GM23338 (cell line): ENCODE measurements around the gene MAP7D1. TPM values are rescaled to one million over a fixed set of nuclear protein-coding genes. Genes with fewer than 3 reads are reported as not detected.

Experiments
- ATAC-seq: fragments of 200-7000 bp; cut with Tn5 transposase; 3 replicates; pipeline ENCODE4 v1.9.1; 2020
- DNase-seq: peaks from one replicate; pipeline ENCODE4 v3.0.0-alpha.2; 2015; ENCODE audit warnings: low spot score
- H2AFZ ChIP-seq: fragments of 200-600 bp; sonication (generic); 2 replicates; pipeline ENCODE4 v1.8.0; 2016; ENCODE audit warnings: antibody characterized with exemption, mild to moderate bottlenecking, moderate library complexity
- H3F3A ChIP-seq: fragments of 200-600 bp; sonication (generic); replicated peaks from 2 replicates; pipeline ENCODE4 v1.8.0; 2017; ENCODE audit warnings: antibody characterized with exemption, mixed run types, low read depth
- H3K27ac ChIP-seq: fragments of 200-600 bp; sonication (generic); 2 replicates; pipeline ENCODE4 v1.6.1; 2016; ENCODE audit warnings: low read depth
- H3K27me3 ChIP-seq: fragments of 200-600 bp; sonication (generic); 2 replicates; pipeline ENCODE4 v1.8.0; 2016; ENCODE audit warnings: mild to moderate bottlenecking, mixed run types, moderate library complexity; ENCODE audit not compliant: insufficient read depth
- H3K36me3 ChIP-seq: fragments of 200-600 bp; sonication (generic); 2 replicates; pipeline ENCODE4 v1.8.0; 2016; ENCODE audit warnings: mild to moderate bottlenecking; ENCODE audit not compliant: insufficient read depth
- H3K4me1 ChIP-seq: fragments of 200-600 bp; sonication (generic); 2 replicates; pipeline ENCODE4 v1.8.0; 2016; ENCODE audit warnings: mild to moderate bottlenecking, moderate library complexity; ENCODE audit not compliant: insufficient read depth
- H3K4me2 ChIP-seq: fragments of 200-600 bp; sonication (generic); 2 replicates; pipeline ENCODE4 v1.7.1; 2017; ENCODE audit warnings: mixed run types
- H3K4me3 ChIP-seq: fragments of 200-600 bp; sonication (generic); 2 replicates; pipeline ENCODE4 v1.6.1; 2016; ENCODE audit warnings: mixed run types
- H3K79me2 ChIP-seq: fragments of 200-600 bp; sonication (generic); replicated peaks from 2 replicates; pipeline ENCODE4 v1.8.0; 2017; ENCODE audit warnings: mild to moderate bottlenecking; ENCODE audit not compliant: insufficient read depth
- H3K9me2 ChIP-seq: fragments of 200-600 bp; sonication (generic); 2 replicates; pipeline ENCODE4 v1.8.0; 2017; ENCODE audit not compliant: insufficient read depth
- H4K20me1 ChIP-seq: fragments of 200-600 bp; sonication (generic); replicated peaks from 2 replicates; pipeline ENCODE4 v1.8.0; 2017; ENCODE audit warnings: mild to moderate bottlenecking; ENCODE audit not compliant: insufficient read depth
- H3K27ac Mint-ChIP-seq: 2 replicates; pipeline ENCODE4 v1.8.0; 2020; ENCODE audit warnings: inconsistent platforms, mild to moderate bottlenecking, moderate library complexity, mixed read lengths
- H3K27me3 Mint-ChIP-seq: 3 replicates; pipeline ENCODE4 v1.8.0; 2022; ENCODE audit warnings: low read depth, mild to moderate bottlenecking, moderate library complexity, mixed read lengths, inconsistent platforms; ENCODE audit not compliant: insufficient read depth, poor library complexity
- H3K36me3 Mint-ChIP-seq: 3 replicates; pipeline ENCODE4 v1.8.0; 2021; ENCODE audit warnings: low read depth, mild to moderate bottlenecking, inconsistent platforms, moderate library complexity, mixed read lengths
- H3K4me1 Mint-ChIP-seq: 3 replicates; pipeline ENCODE4 v1.8.0; 2020; ENCODE audit warnings: mild to moderate bottlenecking, inconsistent platforms, mixed read lengths
- H3K4me3 Mint-ChIP-seq: 3 replicates; pipeline ENCODE4 v1.8.0; 2021; ENCODE audit warnings: moderate library complexity, mild to moderate bottlenecking, inconsistent platforms, mixed read lengths
- H3K9me3 Mint-ChIP-seq: 3 replicates; pipeline ENCODE4 v1.8.0; 2020; ENCODE audit warnings: moderate library complexity, mild to moderate bottlenecking, inconsistent platforms, mixed read lengths
- CREB1 ChIP-seq: fragments of 250-450 bp; sonication (Bioruptor Pico); IDR thresholded peaks from 2 replicates; pipeline ENCODE4 v1.5.0; 2020; ENCODE audit warnings: low read depth, mild to moderate bottlenecking, moderate library complexity
- EZH2 ChIP-seq: fragments of 200-600 bp; sonication (generic); IDR thresholded peaks from one replicate; pipeline ENCODE4 v1.8.0; 2017; ENCODE audit warnings: antibody characterized with exemption, mild to moderate bottlenecking, low read depth; ENCODE audit not compliant: unreplicated experiment
- NANOG ChIP-seq: IDR thresholded peaks from 2 replicates; pipeline ENCODE4 v1.6.1; 2016; ENCODE audit warnings: antibody characterized with exemption, borderline replicate concordance
- POLR2AphosphoS5 ChIP-seq: IDR thresholded peaks from 2 replicates; pipeline ENCODE4 v1.6.1; 2016; ENCODE audit warnings: antibody characterized with exemption, low read depth
- ZNF114 ChIP-seq: fragments of 250-450 bp; sonication (Bioruptor Pico); IDR thresholded peaks from 2 replicates; pipeline ENCODE4 v1.5.0; 2020; ENCODE audit warnings: mild to moderate bottlenecking, moderate library complexity
- polyA plus RNA-seq: library from polyadenylated mRNA; unstranded; fragments of >200 nt; fragmentation: Nextera tagmentation; extraction: Ambion mirVana; gene quantifications from 2 replicates; pipeline ENCODE4 v1.2.1, GENCODE V29; 2016
- total RNA-seq: library from RNA; depleted of rRNA; stranded (reverse); fragments of >200 nt; shearing (Covaris generic); gene quantifications from 2 replicates; pipeline ENCODE4 v1.2.3, GENCODE V29; 2014
- TF ChIP-seq, protein P1 (sequence below): IDR thresholded peaks from 2 replicates; pipeline ENCODE4 v1.6.1; 2016; ENCODE audit warnings: antibody characterized with exemption
- TF ChIP-seq, protein P2 (sequence below): fragments of 250-450 bp; sonication (Bioruptor Pico); IDR thresholded peaks from 2 replicates; pipeline ENCODE4 v1.5.0; 2020; ENCODE audit warnings: mild to moderate bottlenecking, moderate library complexity
- TF ChIP-seq, protein P3 (sequence below), 2 experiments: fragments of 200-600 bp in 1 of 2; sonication (generic) in 1 of 2; conservative IDR thresholded peaks; 2 replicates each; pipeline versions ENCODE4 v1.5.1 to v1.6.1; 2016 to 2017; ENCODE audit warnings: antibody characterized with exemption in 2 of 2, low read depth in 2 of 2, mild to moderate bottlenecking in 2 of 2, moderate library complexity in 1 of 2
- TF ChIP-seq, protein P4 (sequence below): IDR thresholded peaks from one replicate; pipeline ENCODE4 v1.6.1; 2018; ENCODE audit warnings: antibody characterized with exemption; ENCODE audit not compliant: unreplicated experiment

MAP7D1 gene
- total and polyA plus RNA-seq, 2 experiments from 2014 or later, result 13.8 to 59.8 TPM

DNA sequence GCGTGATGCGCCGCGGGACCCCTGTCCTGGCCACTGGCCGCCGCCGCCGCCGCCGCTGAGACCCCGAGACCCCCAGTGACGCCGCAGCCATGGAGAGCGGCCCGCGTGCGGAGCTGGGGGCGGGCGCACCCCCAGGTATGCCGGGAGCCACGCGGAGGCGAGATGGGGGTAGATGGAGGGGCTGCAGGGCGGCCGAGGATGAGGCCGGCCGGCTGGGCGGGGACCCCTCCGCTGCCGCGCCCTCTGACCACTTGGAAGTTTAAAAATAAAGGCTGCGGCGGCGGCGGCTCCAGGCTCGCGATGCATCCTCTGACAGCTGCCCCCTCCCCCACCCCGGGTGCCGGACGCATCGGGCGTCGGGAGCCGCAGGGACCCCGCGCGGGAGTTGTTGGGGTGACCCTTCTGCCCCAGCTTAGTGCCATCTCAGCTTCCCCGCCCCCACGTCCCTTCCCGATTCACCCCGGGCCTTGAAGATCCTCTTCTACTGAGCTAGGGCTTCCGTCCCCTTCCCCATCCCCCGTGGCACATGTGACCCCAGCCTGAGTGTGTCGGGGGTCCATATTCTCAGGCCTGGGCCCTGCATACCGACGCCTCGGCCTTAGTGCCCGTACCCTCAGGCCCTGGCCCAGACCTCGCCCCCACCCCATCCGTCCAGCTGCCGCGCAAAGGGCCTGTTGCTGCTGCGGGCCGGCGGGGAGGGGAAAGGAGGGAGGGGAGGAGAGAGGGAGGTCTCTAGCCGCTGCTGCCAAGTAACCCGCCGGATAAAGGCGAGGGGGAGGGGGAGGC lies 562 bp downstream of the MAP7D1 start:
- peak; percentile 38 for ATAC-seq
- H3K36me3 Mint-ChIP-seq, result peaks cover 8% of the 10 kb centered on the region
- peak overlapping the region; percentile 78; the same call in 1 of the 2 replicates for H2AFZ ChIP-seq
- TF ChIP-seq, protein P1, sequence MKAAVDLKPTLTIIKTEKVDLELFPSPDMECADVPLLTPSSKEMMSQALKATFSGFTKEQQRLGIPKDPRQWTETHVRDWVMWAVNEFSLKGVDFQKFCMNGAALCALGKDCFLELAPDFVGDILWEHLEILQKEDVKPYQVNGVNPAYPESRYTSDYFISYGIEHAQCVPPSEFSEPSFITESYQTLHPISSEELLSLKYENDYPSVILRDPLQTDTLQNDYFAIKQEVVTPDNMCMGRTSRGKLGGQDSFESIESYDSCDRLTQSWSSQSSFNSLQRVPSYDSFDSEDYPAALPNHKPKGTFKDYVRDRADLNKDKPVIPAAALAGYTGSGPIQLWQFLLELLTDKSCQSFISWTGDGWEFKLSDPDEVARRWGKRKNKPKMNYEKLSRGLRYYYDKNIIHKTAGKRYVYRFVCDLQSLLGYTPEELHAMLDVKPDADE, result no peak
- peak; percentile 50 for TF ChIP-seq POLR2AphosphoS5
- TF ChIP-seq EZH2, result no peak
- no peak for TF ChIP-seq NANOG
- TF ChIP-seq, protein P2, sequence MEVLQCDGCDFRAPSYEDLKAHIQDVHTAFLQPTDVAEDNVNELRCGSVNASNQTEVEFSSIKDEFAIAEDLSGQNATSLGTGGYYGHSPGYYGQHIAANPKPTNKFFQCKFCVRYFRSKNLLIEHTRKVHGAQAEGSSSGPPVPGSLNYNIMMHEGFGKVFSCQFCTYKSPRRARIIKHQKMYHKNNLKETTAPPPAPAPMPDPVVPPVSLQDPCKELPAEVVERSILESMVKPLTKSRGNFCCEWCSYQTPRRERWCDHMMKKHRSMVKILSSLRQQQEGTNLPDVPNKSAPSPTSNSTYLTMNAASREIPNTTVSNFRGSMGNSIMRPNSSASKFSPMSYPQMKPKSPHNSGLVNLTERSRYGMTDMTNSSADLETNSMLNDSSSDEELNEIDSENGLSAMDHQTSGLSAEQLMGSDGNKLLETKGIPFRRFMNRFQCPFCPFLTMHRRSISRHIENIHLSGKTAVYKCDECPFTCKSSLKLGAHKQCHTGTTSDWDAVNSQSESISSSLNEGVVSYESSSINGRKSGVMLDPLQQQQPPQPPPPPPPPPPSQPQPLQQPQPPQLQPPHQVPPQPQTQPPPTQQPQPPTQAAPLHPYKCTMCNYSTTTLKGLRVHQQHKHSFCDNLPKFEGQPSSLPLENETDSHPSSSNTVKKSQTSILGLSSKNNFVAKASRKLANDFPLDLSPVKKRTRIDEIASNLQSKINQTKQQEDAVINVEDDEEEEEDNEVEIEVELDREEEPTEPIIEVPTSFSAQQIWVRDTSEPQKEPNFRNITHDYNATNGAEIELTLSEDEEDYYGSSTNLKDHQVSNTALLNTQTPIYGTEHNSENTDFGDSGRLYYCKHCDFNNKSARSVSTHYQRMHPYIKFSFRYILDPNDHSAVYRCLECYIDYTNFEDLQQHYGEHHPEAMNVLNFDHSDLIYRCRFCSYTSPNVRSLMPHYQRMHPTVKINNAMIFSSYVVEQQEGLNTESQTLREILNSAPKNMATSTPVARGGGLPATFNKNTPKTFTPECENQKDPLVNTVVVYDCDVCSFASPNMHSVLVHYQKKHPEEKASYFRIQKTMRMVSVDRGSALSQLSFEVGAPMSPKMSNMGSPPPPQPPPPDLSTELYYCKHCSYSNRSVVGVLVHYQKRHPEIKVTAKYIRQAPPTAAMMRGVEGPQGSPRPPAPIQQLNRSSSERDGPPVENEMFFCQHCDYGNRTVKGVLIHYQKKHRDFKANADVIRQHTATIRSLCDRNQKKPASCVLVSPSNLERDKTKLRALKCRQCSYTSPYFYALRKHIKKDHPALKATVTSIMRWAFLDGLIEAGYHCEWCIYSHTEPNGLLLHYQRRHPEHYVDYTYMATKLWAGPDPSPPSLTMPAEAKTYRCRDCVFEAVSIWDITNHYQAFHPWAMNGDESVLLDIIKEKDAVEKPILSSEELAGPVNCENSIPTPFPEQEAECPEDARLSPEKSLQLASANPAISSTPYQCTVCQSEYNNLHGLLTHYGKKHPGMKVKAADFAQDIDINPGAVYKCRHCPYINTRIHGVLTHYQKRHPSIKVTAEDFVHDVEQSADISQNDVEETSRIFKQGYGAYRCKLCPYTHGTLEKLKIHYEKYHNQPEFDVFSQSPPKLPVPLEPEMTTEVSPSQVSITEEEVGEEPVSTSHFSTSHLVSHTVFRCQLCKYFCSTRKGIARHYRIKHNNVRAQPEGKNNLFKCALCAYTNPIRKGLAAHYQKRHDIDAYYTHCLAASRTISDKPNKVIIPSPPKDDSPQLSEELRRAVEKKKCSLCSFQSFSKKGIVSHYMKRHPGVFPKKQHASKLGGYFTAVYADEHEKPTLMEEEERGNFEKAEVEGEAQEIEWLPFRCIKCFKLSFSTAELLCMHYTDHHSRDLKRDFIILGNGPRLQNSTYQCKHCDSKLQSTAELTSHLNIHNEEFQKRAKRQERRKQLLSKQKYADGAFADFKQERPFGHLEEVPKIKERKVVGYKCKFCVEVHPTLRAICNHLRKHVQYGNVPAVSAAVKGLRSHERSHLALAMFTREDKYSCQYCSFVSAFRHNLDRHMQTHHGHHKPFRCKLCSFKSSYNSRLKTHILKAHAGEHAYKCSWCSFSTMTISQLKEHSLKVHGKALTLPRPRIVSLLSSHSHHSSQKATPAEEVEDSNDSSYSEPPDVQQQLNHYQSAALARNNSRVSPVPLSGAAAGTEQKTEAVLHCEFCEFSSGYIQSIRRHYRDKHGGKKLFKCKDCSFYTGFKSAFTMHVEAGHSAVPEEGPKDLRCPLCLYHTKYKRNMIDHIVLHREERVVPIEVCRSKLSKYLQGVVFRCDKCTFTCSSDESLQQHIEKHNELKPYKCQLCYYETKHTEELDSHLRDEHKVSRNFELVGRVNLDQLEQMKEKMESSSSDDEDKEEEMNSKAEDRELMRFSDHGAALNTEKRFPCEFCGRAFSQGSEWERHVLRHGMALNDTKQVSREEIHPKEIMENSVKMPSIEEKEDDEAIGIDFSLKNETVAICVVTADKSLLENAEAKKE (CRISPR knock-in tag), result no peak
- no peak for TF ChIP-seq ZNF114 (CRISPR knock-in tag)
- TF ChIP-seq, protein P3, sequence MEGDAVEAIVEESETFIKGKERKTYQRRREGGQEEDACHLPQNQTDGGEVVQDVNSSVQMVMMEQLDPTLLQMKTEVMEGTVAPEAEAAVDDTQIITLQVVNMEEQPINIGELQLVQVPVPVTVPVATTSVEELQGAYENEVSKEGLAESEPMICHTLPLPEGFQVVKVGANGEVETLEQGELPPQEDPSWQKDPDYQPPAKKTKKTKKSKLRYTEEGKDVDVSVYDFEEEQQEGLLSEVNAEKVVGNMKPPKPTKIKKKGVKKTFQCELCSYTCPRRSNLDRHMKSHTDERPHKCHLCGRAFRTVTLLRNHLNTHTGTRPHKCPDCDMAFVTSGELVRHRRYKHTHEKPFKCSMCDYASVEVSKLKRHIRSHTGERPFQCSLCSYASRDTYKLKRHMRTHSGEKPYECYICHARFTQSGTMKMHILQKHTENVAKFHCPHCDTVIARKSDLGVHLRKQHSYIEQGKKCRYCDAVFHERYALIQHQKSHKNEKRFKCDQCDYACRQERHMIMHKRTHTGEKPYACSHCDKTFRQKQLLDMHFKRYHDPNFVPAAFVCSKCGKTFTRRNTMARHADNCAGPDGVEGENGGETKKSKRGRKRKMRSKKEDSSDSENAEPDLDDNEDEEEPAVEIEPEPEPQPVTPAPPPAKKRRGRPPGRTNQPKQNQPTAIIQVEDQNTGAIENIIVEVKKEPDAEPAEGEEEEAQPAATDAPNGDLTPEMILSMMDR (conservative IDR thresholded peaks at IDR 0.05; ENCODE audit: low read depth in 2 of 2), result no peak
- no peak for TF ChIP-seq CREB1 (CRISPR knock-in tag)
- TF ChIP-seq, protein P4, sequence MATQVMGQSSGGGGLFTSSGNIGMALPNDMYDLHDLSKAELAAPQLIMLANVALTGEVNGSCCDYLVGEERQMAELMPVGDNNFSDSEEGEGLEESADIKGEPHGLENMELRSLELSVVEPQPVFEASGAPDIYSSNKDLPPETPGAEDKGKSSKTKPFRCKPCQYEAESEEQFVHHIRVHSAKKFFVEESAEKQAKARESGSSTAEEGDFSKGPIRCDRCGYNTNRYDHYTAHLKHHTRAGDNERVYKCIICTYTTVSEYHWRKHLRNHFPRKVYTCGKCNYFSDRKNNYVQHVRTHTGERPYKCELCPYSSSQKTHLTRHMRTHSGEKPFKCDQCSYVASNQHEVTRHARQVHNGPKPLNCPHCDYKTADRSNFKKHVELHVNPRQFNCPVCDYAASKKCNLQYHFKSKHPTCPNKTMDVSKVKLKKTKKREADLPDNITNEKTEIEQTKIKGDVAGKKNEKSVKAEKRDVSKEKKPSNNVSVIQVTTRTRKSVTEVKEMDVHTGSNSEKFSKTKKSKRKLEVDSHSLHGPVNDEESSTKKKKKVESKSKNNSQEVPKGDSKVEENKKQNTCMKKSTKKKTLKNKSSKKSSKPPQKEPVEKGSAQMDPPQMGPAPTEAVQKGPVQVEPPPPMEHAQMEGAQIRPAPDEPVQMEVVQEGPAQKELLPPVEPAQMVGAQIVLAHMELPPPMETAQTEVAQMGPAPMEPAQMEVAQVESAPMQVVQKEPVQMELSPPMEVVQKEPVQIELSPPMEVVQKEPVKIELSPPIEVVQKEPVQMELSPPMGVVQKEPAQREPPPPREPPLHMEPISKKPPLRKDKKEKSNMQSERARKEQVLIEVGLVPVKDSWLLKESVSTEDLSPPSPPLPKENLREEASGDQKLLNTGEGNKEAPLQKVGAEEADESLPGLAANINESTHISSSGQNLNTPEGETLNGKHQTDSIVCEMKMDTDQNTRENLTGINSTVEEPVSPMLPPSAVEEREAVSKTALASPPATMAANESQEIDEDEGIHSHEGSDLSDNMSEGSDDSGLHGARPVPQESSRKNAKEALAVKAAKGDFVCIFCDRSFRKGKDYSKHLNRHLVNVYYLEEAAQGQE, result no peak
- H3F3A ChIP-seq, result peaks cover 6% of the 10 kb centered on the region; the same call in 1 of the 2 replicates
- H3K27me3 Mint-ChIP-seq, result peaks cover 46% of the 10 kb centered on the region
- H3K4me3 Mint-ChIP-seq, result peak overlapping the region; percentile 86
- H3K9me3 Mint-ChIP-seq, result no peaks in the 10 kb centered on the region
- peak; percentile 91 for DNase-seq
- H3K4me1 Mint-ChIP-seq, result peaks cover 47% of the 10 kb centered on the region
- no peaks in the 10 kb centered on the region for H3K36me3 ChIP-seq
- H3K9me2 ChIP-seq, result no peaks in the 10 kb centered on the region
- peaks cover 34% of the 10 kb centered on the region for H3K4me1 ChIP-seq
- H3K79me2 ChIP-seq, result peaks cover 17% of the 10 kb centered on the region
- H3K4me3 ChIP-seq, result peak overlapping the region; percentile 94
- no peak overlapping the region for H3K27ac Mint-ChIP-seq
- H4K20me1 ChIP-seq, result no peaks in the 10 kb centered on the region; the same call in 1 of the 2 replicates
- H3K4me2 ChIP-seq, result peak overlapping the region; percentile 98
- no peak overlapping the region for H3K27ac ChIP-seq
- H3K27me3 ChIP-seq, result peaks cover 42% of the 10 kb centered on the region
